Colonic mucosa (tissue), 4 donors: ENCODE results near the gene ARHGAP8. TPM values are rescaled to one million over a fixed set of nuclear protein-coding genes. Genes with fewer than 3 reads are reported as not detected.
A peak's percentile ranks its signal among the peaks of the same experiment; 100 is the strongest.
"Not testable (repeated sequence)": the region's sequence is repeated elsewhere in the genome, so short reads cannot be mapped to it uniquely, and the experiment has no call there.

Experiments
- DNase-seq: peaks from one replicate; pipeline ENCODE4 v3.0.0-alpha.2; 2020
- H3K27ac ChIP-seq: fragments of 200-600 bp; one replicate; pipeline ENCODE4 v1.8.0; 2021
- H3K27me3 ChIP-seq: fragments of 200-600 bp; one replicate; pipeline ENCODE4 v1.8.0; 2021
- H3K36me3 ChIP-seq: fragments of 200-600 bp; one replicate; pipeline ENCODE4 v1.8.0; 2021
- H3K4me1 ChIP-seq: fragments of 200-600 bp; one replicate; pipeline ENCODE4 v1.8.0; 2021; ENCODE audit warnings: mild to moderate bottlenecking
- H3K4me3 ChIP-seq: fragments of 200-600 bp; one replicate; pipeline ENCODE4 v1.8.0; 2021
- H3K9ac ChIP-seq, 2 donors: one replicate each; pipeline ENCODE4 v1.7.0; 2013; ENCODE audit warnings: control low read depth in 2 of 2, low read depth in 2 of 2, low read length in 2 of 2
- H3K9me3 ChIP-seq: fragments of 200-600 bp; one replicate; pipeline ENCODE4 v1.8.0; 2021
- intact Hi-C: fragments of 100-400 bp; cut with DNase I; formaldehyde crosslinking; loops from one replicate; pipeline ENCODE4 v1.14.1; 2022
- total RNA-seq, 2 donors: library from RNA; stranded (reverse); fragmentation: NEBNext Ultra II Directional in 1 of 2; extraction: Animal tissue kit (Norgen Biotek cat#: 25700) in 1 of 2; gene quantifications; one replicate each; pipeline ENCODE4 v1.2.1, GENCODE V29; 2021
- TF ChIP-seq, protein P1 (sequence below): fragments of 200-600 bp; IDR thresholded peaks from one replicate; pipeline ENCODE4 v1.8.0; 2022; ENCODE audit warnings: antibody characterized with exemption, mild to moderate bottlenecking
- donor health status: healthy.
- donor health status: DM: no; HTN: no; CAD: no.
- donor health status: DM: no; HTN: no; CAD: no.

The ARHGAP8 gene
- total RNA-seq, 2 donors from 2014 or later: 38.4 to 69.9 TPM

DNA sequence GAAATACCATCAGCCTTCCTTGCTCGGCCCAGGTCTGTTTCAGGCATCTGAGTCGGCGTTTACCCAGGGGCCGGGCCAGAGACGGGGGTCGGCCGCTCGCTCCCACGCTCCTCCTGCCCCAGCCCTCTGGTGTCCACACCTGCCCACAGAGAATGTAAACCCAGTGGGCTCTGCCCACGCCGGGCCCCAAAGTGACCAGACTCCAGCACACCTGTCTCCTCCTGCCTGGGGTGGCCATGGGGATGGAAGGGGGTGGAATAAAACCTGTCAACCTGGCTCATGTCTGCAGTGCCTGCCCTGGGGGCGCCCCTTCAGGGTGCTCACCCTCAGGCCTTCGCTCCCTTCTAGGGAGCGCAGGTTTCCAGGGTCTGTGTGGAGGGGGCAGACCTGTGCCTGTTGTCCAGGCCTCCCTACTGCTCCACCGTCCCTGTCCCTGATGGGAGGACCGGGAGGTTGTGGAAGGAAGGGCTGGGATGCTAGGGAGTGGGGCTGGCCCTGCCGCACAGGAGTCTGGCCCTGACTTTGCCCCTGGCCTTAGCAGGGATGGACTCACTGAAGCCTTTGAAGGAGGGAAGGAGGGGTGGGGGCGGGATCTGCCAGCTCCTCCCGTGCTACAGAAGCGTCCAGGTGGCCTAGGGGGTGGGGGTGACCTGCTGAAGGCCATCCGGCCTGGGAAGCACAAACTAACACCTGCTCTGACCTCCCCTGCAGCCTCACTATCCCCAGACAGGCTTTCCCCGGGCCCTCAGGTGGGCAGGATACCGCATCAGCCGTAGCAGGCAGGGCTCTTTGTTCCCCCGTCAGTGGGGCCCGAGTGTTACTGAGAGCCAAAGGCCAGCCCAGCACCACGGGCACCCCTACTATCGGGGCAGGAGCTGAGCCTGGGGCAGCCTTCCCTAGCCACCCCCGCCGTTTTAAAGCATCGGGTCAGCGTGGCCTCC, 14.7 kb upstream of the ARHGAP8 start:
- DNase-seq: no peak
- H3K27ac ChIP-seq: no peak overlapping the region
- H3K4me3 ChIP-seq: no peak overlapping the region
- H3K36me3 ChIP-seq: no peaks in the 10 kb centered on the region
- peaks cover 5% of the 10 kb centered on the region for H3K4me1 ChIP-seq
- no peaks in the 10 kb centered on the region for H3K9me3 ChIP-seq
- intact Hi-C loops: loop anchor here (2.0 kb wide), 1 partner anchor 41 kb away; no protein-coding TSS in a partner anchor
- peak overlapping the region; percentile 35 to 43 for H3K9ac ChIP-seq
- TF ChIP-seq, protein P1, sequence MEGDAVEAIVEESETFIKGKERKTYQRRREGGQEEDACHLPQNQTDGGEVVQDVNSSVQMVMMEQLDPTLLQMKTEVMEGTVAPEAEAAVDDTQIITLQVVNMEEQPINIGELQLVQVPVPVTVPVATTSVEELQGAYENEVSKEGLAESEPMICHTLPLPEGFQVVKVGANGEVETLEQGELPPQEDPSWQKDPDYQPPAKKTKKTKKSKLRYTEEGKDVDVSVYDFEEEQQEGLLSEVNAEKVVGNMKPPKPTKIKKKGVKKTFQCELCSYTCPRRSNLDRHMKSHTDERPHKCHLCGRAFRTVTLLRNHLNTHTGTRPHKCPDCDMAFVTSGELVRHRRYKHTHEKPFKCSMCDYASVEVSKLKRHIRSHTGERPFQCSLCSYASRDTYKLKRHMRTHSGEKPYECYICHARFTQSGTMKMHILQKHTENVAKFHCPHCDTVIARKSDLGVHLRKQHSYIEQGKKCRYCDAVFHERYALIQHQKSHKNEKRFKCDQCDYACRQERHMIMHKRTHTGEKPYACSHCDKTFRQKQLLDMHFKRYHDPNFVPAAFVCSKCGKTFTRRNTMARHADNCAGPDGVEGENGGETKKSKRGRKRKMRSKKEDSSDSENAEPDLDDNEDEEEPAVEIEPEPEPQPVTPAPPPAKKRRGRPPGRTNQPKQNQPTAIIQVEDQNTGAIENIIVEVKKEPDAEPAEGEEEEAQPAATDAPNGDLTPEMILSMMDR: no peak
- no peaks in the 10 kb centered on the region for H3K27me3 ChIP-seq

DNA sequence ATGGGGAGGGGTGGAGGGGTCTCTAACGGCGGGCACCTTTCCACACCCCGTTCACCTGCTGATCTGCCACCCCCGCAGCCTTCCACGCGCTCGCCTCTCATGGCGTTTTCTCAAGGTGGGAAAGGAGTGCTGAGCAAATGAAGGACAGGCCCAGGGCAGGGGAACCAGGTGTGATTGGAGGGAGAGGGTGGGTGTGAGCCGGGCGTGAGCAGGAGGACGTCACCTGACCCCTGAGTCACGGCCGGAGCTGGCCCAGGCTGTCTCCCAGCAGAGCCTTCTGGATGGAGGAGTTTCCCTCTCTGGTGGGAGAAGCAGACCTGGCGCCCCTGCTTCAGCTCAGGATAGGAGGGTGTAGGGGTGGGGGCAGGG, 14.0 kb upstream of the ARHGAP8 start:
- peak; percentile 73 for DNase-seq
- no peaks in the 10 kb centered on the region for H3K27me3 ChIP-seq

DNA sequence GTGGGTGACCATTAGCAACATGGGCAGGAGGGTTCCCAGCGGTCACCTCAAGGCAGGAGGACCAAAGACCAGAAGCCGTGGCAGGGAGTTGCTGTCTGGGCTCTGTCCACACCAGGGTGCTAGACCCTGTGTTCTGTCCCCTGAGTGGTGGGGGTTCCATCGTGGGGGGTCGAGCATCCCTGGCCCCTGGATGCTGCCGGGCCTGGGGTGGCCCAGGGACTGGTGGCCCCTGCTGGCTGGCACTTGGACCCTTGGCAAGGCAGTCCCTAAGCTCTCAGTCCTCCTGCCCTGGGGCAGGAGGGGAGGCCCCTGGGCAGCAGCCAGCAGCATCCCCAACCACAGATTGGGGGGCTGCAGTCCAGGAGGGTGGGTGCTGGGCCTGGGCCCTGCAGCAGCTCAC, 13.4 kb upstream of the ARHGAP8 start:
- DNase-seq: no peak
- TF ChIP-seq, protein P1: no peak
- intact Hi-C loops: no loop called here
- H3K27ac ChIP-seq: no peak overlapping the region
- no peak overlapping the region for H3K9ac ChIP-seq
- no peak overlapping the region for H3K4me3 ChIP-seq
- peaks cover 5% of the 10 kb centered on the region for H3K4me1 ChIP-seq
- no peaks in the 10 kb centered on the region for H3K9me3 ChIP-seq
- no peaks in the 10 kb centered on the region for H3K27me3 ChIP-seq
- no peaks in the 10 kb centered on the region for H3K36me3 ChIP-seq

More for the DNA sequence above, 14.0 kb upstream of the ARHGAP8 start:
- TF ChIP-seq, protein P1: no peak
- no peaks in the 10 kb centered on the region for H3K36me3 ChIP-seq
- peaks cover 5% of the 10 kb centered on the region for H3K4me1 ChIP-seq
- intact Hi-C loops: no loop called here
- H3K27ac ChIP-seq: no peak overlapping the region
- no peaks in the 10 kb centered on the region for H3K9me3 ChIP-seq
- H3K9ac ChIP-seq: peak overlapping the region; percentile 35 to 43
- no peak overlapping the region for H3K4me3 ChIP-seq

DNA sequence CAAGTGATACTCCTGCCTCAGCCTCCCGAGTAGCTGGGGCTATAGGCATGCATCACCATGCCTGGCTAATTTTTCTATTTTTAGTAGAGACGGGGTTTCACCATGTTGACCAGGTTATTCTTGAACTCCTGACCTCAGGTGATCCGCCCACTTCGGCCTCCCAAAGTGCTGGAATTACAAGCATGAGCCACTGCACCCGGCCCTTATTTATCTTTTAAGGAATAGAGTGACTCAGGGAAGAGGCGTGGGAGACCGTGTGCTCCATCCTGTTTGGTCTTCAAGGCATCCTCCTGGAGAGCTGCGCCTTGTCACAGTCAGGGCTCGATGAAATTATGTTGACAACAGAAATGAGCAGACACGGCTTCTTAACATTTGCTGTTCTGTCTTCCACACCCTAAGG, 12.7 kb upstream of the ARHGAP8 start:
- H3K9ac ChIP-seq, H3K4me1 ChIP-seq, H3K27ac ChIP-seq, DNase-seq, H3K27me3 ChIP-seq, intact Hi-C loops, H3K4me3 ChIP-seq, H3K9me3 ChIP-seq, H3K36me3 ChIP-seq: not testable (repeated sequence)

DNA sequence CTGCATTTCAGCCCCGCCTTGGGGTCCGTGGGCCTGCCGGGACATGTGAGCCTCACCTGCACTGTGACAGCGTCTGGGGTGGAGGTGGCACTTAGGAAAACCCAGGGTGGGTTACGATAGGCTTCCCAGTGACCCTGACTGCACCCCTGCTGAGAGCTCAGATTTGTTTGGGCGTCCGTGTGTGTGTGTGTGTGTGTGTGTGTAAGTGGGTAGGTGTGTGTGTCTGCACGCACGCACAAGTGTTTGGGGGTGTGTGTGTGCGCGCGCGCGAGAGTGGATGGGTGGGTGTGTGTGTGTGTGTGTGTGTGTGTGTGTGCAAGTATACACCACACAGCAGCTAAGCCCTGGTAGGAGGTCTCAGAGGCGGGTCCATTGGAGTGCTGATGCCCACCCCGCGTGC, 12.1 kb upstream of the ARHGAP8 start:
- DNase-seq: no peak
- Histone ChIP-seq H3K27ac (no peak overlapping the region), H3K9me3 (no peaks in the 10 kb centered on the region), H3K36me3 (no peaks in the 10 kb centered on the region), H3K4me1 (peaks cover 5% of the 10 kb centered on the region), H3K4me3 (no peak overlapping the region), H3K9ac (no peak overlapping the region), H3K27me3 (no peaks in the 10 kb centered on the region)
- intact Hi-C loops: no loop called here
- TF ChIP-seq, protein P1: no peak

DNA sequence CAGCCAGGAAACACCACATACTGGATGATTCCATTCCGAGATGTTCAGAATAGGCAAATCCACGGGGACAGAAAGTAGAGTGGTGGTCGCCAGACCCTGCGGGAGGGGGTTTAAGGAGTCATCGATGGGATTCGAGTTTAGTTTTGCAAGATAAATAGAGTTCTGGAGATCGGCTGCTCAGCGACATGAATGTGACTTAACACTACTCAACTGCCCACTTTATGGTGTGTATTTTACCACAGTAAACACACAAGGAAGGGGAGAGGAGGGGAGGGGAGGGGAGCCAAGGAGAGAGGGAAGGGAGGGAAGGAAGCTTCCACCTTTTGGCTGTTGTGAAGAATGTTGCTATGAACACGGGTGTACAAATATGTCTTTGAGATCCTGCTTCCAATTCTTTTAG, 10.4 kb upstream of the ARHGAP8 start:
- Histone ChIP-seq H3K4me1 (no peaks in the 10 kb centered on the region), H3K9me3 (no peaks in the 10 kb centered on the region), H3K27me3 (no peaks in the 10 kb centered on the region), H3K27ac (peak overlapping the region; percentile 61), H3K4me3 (no peak overlapping the region), H3K36me3 (no peaks in the 10 kb centered on the region), H3K9ac (no peak overlapping the region)
- intact Hi-C loops: no loop called here
- DNase-seq: peak; percentile 71
- TF ChIP-seq, protein P1: no peak
